Activated naive CD4-positive, alpha-beta T cell treated with anti-CD3 and anti-CD28 coated beads for 36 hours (primary cell): ENCODE measurements around the gene KLHL28. TPM values are rescaled to one million over a fixed set of nuclear protein-coding genes. Genes with fewer than 3 reads are reported as not detected.

ENCODE experiments used
- CTCF ChIA-PET: fragments of 350-600 bp; sonication (Branson Sonifier 250); formaldehyde crosslinking; loops from one replicate; lab custom pipeline; 2021; ENCODE audit warnings: antibody characterized with exemption; lab: Charles Lee
- DNase-seq: peaks from one replicate; pipeline ENCODE4 v3.0.0-alpha.2; 2020
- H3K27ac Mint-ChIP-seq: one replicate; pipeline ENCODE4 v1.8.0; 2021; ENCODE audit warnings: mild to moderate bottlenecking, mixed read lengths
- H3K27me3 Mint-ChIP-seq: one replicate; pipeline ENCODE4 v1.8.0; 2021; ENCODE audit warnings: low read depth, mixed read lengths
- H3K36me3 Mint-ChIP-seq: one replicate; pipeline ENCODE4 v1.8.0; 2021; ENCODE audit warnings: low read depth, mixed read lengths
- H3K4me1 Mint-ChIP-seq: one replicate; pipeline ENCODE4 v1.8.0; 2021; ENCODE audit warnings: low read depth, mixed read lengths
- H3K4me3 Mint-ChIP-seq: one replicate; pipeline ENCODE4 v1.8.0; 2021; ENCODE audit warnings: mild to moderate bottlenecking, moderate library complexity, mixed read lengths
- H3K9me3 Mint-ChIP-seq: one replicate; pipeline ENCODE4 v1.8.0; 2021; ENCODE audit warnings: mixed read lengths
- intact Hi-C: fragments of 100-400 bp; cut with micrococcal nuclease; formaldehyde crosslinking; loops from one replicate; pipeline ENCODE4 v1.15.1; 2023
- total RNA-seq, 2 experiments: library from RNA; stranded (reverse); gene quantifications; one replicate each; pipeline ENCODE4 v1.2.3, GENCODE V29; 2021

KLHL28 gene
- total RNA-seq, 2 experiments from 2014 or later = 10.8 to 12.7 TPM

DNA sequence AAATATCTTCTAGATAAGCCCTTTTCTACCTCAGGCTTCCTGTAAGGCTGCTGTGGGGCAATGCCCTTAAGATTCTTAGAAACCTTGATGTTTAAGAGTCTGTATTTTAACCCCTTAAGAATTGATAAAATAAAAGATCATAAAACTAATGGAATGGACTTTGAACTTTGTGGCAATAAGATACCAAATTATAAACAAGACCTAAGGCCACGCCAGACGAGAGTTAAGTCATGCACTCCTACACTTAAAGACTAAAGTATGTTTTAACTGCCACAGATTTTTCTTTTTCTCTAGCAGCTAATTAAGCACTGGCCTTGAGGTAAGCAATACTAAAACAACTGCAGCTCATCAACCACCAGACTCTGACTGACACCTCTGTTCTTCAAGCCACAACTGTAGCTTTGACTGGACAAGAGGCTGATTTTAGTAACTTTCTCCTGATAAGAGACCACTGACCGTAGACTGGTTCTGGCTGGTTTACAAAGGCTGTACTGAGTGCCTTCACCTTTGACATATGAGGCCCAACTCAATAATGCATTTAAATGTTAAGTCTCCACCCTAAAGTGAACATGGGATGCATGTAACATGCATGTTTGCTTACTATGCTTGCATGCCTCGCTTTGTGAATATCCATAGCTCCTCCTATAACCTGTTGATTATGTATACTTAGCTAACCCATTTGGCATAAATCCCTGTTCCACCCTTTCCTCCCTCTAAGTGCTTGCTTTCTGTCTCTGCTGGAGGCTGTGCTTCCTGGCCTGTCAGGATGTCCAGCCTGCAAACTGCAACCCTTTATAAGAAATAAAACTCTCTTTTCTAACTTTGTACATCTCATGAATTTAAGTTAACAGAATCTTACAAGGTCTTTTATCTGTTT lies 71.9 kb downstream of the KLHL28 start:
- Mint-ChIP-seq H3K27me3 (no peaks in the 10 kb centered on the region), H3K9me3 (no peaks in the 10 kb centered on the region), H3K4me1 (peaks cover 3% of the 10 kb centered on the region), H3K36me3 (no peaks in the 10 kb centered on the region), H3K27ac (no peak overlapping the region), H3K4me3 (no peak overlapping the region)
- CTCF ChIA-PET = interaction anchor here (0.7 kb wide), 1 partner anchor 46 kb away, joined by 3 read pairs; no protein-coding TSS in a partner anchor
- no peak for DNase-seq
- intact Hi-C loops = no loop called here

DNA sequence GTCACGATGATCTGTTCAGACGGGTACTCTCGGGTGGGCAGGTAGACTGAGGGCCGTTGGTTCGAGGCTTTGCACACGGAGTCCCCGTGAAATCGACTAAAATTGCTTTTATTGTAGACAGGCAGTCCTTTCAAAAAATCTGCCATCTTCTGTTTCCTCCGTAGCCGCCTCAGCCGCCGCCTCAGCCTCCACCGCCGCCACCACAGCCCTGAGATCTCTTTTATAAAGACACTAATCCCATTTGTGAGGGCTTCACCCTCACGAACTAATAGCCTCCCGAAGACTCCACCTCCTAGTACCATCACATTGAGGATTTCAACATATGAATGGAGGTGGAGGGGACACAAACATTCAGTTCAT lies 74.2 kb downstream of the KLHL28 start:
- H3K4me3 Mint-ChIP-seq = no peak overlapping the region
- CTCF ChIA-PET = no interaction called here
- no peak overlapping the region for H3K27ac Mint-ChIP-seq
- H3K27me3 Mint-ChIP-seq = no peaks in the 10 kb centered on the region
- peaks cover 3% of the 10 kb centered on the region for H3K4me1 Mint-ChIP-seq
- intact Hi-C loops = no loop called here
- H3K36me3 Mint-ChIP-seq = peaks cover 2% of the 10 kb centered on the region
- peaks cover 4% of the 10 kb centered on the region for H3K9me3 Mint-ChIP-seq
- no peak for DNase-seq

DNA sequence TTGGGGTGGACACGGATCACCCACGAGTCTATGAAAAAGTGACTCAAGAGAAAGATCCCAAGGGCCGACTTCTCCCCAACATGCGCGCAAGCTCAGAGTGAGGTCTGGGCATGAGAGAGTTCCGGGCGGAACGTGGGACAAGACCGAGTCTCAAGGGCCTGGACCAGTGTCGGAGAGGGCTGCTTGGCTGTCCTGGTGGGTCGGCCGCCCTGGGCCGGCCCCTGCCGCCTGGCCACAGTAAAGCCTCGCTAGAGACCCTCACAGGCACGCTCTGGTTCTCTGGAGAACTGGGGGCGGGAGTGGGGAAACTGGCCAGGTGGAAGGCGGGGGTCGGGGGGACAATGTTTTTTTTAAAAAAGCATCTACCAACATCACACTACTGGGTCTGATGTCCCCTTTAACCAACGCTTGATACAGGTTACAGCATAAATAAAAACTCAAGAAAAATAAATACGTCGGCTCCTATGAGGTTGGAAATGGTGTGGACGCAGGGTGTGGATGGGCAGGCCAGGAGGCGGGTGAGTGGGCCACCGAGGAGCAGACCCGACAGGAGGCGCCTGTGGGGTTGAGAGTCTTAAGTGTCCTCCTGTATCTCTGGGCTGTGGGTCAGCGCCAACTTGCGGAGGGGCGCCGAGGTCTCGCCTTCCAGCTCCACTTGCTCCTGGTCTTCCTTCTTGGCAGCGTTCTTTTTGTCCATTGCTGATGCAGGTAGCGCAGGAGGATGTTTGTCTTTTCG lies 74.7 kb downstream of the KLHL28 start:
- H3K27ac Mint-ChIP-seq = no peak overlapping the region
- H3K4me1 Mint-ChIP-seq = peaks cover 1% of the 10 kb centered on the region
- no peaks in the 10 kb centered on the region for H3K27me3 Mint-ChIP-seq
- H3K9me3 Mint-ChIP-seq = peaks cover 10% of the 10 kb centered on the region
- peaks cover 6% of the 10 kb centered on the region for H3K36me3 Mint-ChIP-seq
- H3K4me3 Mint-ChIP-seq = no peak overlapping the region
- no peak for DNase-seq
- CTCF ChIA-PET = no interaction called here
- intact Hi-C loops = no loop called here

DNA sequence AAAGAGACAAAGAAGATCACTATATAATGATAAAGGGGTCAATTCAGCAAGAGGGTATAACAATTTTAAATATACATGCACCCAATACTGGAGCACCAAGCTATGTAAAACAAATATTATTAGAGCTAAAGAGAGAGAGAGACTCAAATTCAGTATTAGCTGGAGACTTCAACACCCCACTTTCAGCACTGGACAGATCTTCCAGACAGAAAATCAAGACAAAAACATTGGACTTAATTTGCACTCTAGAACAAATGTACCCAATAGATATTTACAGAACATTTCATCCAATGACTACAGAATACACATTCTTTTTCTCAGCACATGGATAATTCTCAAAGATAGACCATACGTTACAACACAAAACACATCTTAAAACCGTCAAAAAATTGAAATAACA lies 81.0 kb downstream of the KLHL28 start:
- Mint-ChIP-seq H3K4me1 (no peaks in the 10 kb centered on the region), H3K27me3 (peaks cover 10% of the 10 kb centered on the region), H3K4me3 (no peak overlapping the region), H3K9me3 (peaks cover 21% of the 10 kb centered on the region), H3K27ac (no peak overlapping the region), H3K36me3 (peaks cover 10% of the 10 kb centered on the region)
- no peak for DNase-seq
- CTCF ChIA-PET = no interaction called here
- intact Hi-C loops = no loop called here

Other genes starting within 250 kb of the KLHL28 start
- gene TOGARAM1, start 243 bp upstream of the KLHL28 start, total RNA-seq = 1 to 10 TPM; 3.1 to 3.3 TPM
- 10 to 100 TPM; 32.0 to 35.6 TPM for gene PRPF39, start 122.2 kb upstream of the KLHL28 start, total RNA-seq
- 10 to 100 TPM; 47.6 to 50.8 TPM for gene FKBP3, start 172.5 kb upstream of the KLHL28 start, total RNA-seq
- gene FANCM, start 174.0 kb upstream of the KLHL28 start, total RNA-seq = 10 to 100 TPM; 15.3 to 16.3 TPM